GM10266 (cell line): ENCODE data around the gene DHRS3.

ENCODE experiments used
- DNase-seq: peaks from one replicate; pipeline ENCODE4 v3.0.0; 2012; ENCODE audit errors: extremely low spot score
- CTCF ChIP-seq: IDR thresholded peaks from 2 replicates; pipeline ENCODE4 v1.5.1; 2012; ENCODE audit warnings: mild to moderate bottlenecking, low read depth; ENCODE audit not compliant: control insufficient read depth, insufficient read depth; ENCODE audit errors: missing control alignments

The DHRS3 gene

DNA sequence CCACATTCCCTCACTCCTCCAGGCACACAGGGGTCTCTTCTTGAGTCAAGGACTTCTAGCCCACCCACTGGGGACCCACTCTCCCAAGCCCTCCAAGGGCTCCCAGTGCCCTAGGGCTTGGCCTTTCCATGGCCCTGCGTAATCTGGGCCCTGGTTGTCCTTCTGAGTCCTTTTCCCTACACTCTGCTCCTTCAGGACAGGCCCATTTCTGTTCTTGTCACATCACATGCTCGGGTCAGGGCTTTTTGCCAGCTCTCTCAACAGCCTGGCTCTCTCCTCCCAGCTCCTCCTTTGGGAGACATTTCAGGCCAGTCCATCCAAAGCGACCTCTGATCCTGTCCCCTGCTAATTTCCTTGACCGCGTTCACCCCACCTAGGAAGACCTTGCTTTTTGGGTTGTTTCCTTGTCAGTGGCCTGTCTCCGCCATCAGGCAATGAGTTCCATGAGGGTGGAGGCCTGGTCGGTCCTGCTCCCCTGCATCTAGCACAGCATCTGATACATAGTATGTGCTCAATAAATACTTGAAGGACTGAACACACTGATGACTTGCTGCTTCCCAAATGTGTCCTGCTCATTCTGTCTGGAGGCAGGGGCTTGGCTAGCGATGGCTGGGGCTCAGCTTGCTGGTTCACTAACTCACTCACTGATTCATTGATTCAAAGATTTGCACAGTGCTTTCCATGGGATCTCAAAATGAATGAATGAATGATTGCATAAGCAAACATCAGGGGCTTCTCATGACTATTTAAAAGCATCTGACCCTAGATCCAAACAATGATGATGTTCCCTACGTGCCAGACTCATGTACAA, 44.8 kb downstream of the DHRS3 start:
- TF ChIP-seq CTCF: no peak

DNA sequence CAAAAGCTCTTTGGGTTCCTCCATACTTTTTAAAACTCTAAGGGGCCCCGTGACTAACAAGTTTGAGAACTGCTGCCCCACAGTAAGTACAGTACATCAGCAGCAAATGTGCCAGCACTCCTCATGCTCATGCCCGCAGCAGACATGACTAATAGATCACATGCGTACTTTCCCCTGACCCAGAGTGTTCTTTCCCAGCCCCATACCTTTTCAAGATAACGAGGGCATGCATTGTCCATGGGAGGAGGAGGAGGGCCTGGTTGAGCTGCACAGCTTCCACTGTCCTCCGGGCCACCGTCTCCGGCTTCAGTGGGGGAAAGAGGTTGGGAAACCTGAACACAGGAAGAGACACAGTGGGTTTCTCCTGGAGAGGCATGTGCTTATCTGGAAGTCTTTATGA, 45.5 kb downstream of the DHRS3 start:
- no peak for DNase-seq

More for the DNA sequence above, 44.8 kb downstream of the DHRS3 start:
- DNase-seq: no peak

GRCh38 chr1:12570291-12570690, 47.7 kb downstream of the DHRS3 start:
- no peak for TF ChIP-seq CTCF

More for the DNA sequence above, 45.5 kb downstream of the DHRS3 start:
- TF ChIP-seq CTCF: no peak

GRCh38 chr1:12568009-12568767, 49.8 kb downstream of the DHRS3 start:
- no peak for DNase-seq
- TF ChIP-seq CTCF: no peak

More at GRCh38 chr1:12570291-12570690, 47.7 kb downstream of the DHRS3 start:
- no peak for DNase-seq

DNA sequence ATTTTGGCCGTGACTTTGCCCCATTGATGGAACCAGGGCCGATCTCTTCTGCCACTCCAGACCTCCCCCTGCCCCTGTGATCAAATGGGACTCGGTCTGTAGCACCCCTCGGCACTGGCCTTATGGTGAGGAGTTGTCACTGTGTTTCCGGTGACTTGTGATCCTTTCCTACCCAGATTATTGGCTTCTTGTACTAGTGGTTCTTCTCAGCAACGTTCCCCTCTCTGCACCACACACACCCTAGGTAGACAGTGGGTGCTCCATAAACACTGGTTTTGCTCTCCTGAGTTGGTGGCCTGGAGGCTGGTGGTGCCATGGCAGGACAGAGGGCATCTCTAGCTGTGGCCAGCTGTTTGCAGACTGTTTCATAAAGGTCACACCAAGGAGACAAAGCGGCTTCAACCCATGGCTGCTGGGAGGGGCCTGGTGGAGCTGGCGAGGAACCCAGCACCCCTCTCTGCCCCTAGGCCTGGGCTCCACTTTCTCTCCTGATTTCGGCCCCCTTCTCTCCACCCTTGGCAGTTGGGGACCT, 50.7 kb downstream of the DHRS3 start:
- TF ChIP-seq CTCF: no peak
- DNase-seq: no peak

GRCh38 chr1:12566484-12567287, 51.3 kb downstream of the DHRS3 start:
- no peak for DNase-seq
- no peak for TF ChIP-seq CTCF
